HEK293T (cell line): ENCODE data around the gene PDE3B.

Experiments
- BHLHE40 ChIP-seq: fragments of 450-650 bp; IDR thresholded peaks from 2 replicates; pipeline ENCODE4 v1.6.1; 2016; ENCODE audit warnings: mild to moderate bottlenecking, moderate library complexity, borderline replicate concordance
- ELF4 ChIP-seq: fragments of 450-650 bp; IDR thresholded peaks from 2 replicates; pipeline ENCODE4 v1.6.1; 2017; ENCODE audit warnings: antibody characterized with exemption
- FOXA1 ChIP-seq: fragments of 450-650 bp; IDR thresholded peaks from 2 replicates; pipeline ENCODE4 v1.6.1; 2016; ENCODE audit warnings: mild to moderate bottlenecking
- TARDBP ChIP-seq: fragments of 450-650 bp; IDR thresholded peaks from 2 replicates; pipeline ENCODE4 v1.6.1; 2016
- ZNF384 ChIP-seq: fragments of 450-650 bp; IDR thresholded peaks from 2 replicates; pipeline ENCODE4 v1.6.1; 2016

GRCh38 chr11:14906578-14906977, 263.0 kb downstream of the PDE3B start:
- TF ChIP-seq BHLHE40, result no peak
- no peak for TF ChIP-seq ELF4
- no peak for TF ChIP-seq TARDBP
- no peak for TF ChIP-seq ZNF384
- no peak for TF ChIP-seq FOXA1
